Neural progenitor cell (in vitro differentiated cells): ENCODE measurements around the gene HIRA.

Experiments
- EZH2 ChIP-seq: fragments of 200-600 bp; sonication (generic); IDR thresholded peaks from 2 replicates; pipeline ENCODE4 v1.6.1; 2017; ENCODE audit warnings: antibody characterized with exemption, mild to moderate bottlenecking, moderate library complexity
- EZH2phosphoT487 ChIP-seq: fragments of 200-600 bp; sonication (generic); IDR thresholded peaks from 2 replicates; pipeline ENCODE4 v1.6.1; 2017; ENCODE audit warnings: antibody characterized with exemption
- TF ChIP-seq, protein P1 (sequence below): fragments of 200-600 bp; sonication (generic); IDR thresholded peaks from 2 replicates; pipeline ENCODE4 v1.5.1; 2017; ENCODE audit warnings: antibody characterized with exemption, mild to moderate bottlenecking

DNA sequence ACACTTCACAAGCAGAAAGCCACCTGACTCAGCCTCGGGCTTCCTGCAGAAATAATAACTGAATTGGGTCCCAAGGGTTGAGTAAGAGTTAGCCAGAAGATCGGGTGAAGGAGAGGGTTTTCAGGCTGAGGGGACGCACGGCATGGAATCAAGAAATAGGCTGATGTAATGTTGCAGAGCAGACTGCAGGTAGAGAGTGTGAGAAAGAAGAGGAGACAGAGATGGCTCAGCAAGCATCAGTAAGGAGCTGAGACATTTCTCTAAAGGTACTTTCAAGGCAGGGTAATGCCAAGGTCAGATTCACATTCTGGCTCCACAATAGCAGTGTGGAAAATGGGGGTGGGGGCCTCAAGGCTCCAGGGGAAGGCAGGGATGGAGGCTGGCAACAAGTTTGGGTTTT is 18.6 kb downstream of the HIRA start:
- TF ChIP-seq, protein P1, sequence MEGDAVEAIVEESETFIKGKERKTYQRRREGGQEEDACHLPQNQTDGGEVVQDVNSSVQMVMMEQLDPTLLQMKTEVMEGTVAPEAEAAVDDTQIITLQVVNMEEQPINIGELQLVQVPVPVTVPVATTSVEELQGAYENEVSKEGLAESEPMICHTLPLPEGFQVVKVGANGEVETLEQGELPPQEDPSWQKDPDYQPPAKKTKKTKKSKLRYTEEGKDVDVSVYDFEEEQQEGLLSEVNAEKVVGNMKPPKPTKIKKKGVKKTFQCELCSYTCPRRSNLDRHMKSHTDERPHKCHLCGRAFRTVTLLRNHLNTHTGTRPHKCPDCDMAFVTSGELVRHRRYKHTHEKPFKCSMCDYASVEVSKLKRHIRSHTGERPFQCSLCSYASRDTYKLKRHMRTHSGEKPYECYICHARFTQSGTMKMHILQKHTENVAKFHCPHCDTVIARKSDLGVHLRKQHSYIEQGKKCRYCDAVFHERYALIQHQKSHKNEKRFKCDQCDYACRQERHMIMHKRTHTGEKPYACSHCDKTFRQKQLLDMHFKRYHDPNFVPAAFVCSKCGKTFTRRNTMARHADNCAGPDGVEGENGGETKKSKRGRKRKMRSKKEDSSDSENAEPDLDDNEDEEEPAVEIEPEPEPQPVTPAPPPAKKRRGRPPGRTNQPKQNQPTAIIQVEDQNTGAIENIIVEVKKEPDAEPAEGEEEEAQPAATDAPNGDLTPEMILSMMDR, result no peak
- TF ChIP-seq EZH2 (no peak), EZH2phosphoT487 (no peak)
